Activated T-cell treated with anti-CD3 and anti-CD28 coated beads, Interleukin-2, amount 50 U/mL, for 24 hours (primary cell): ENCODE data around the gene MET.
"Not testable (repeated sequence)": the region's sequence is repeated elsewhere in the genome, so short reads cannot be mapped to it uniquely, and the experiment has no call there.

ENCODE experiments used
- DNase-seq: peaks from one replicate; pipeline ENCODE4 v3.0.0-alpha.2; 2020
- H3K27ac Mint-ChIP-seq: 2 replicates; pipeline ENCODE4 v1.8.0; 2020; ENCODE audit warnings: mild to moderate bottlenecking, mixed read lengths
- H3K27me3 Mint-ChIP-seq: 2 replicates; pipeline ENCODE4 v1.8.0; 2020; ENCODE audit warnings: mixed read lengths
- H3K36me3 Mint-ChIP-seq: 2 replicates; pipeline ENCODE4 v1.8.0; 2020; ENCODE audit warnings: low read depth, mixed read lengths
- H3K4me1 Mint-ChIP-seq: 2 replicates; pipeline ENCODE4 v1.8.0; 2020; ENCODE audit warnings: low read depth, mixed read lengths
- H3K4me3 Mint-ChIP-seq: 2 replicates; pipeline ENCODE4 v1.8.0; 2020; ENCODE audit warnings: mild to moderate bottlenecking, moderate library complexity, mixed read lengths
- H3K9me3 Mint-ChIP-seq: 2 replicates; pipeline ENCODE4 v1.8.0; 2020; ENCODE audit warnings: mixed read lengths

The MET gene

DNA sequence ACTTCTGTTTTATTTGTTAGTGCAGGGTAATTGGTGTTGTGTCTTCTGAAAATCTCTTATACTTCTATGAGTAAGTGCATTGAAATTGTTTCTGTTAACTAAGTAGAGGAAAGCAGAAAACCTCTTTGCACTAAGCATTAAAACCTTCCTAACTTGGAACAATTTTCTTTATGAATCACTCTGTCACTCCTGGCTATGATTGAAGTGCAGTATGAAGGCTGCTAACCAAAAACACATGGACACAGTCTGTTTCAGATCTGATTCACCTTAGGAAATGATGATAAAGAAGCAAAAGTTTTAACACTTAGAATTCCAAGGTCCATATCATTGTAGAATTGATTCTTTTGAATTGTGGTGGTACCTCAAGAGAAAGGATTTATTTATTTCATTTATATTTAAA, 41.9 kb downstream of the MET start:
- Mint-ChIP-seq H3K27ac (no peak overlapping the region), H3K27me3 (peaks cover 10% of the 10 kb centered on the region), H3K9me3 (no peaks in the 10 kb centered on the region), H3K36me3 (no peaks in the 10 kb centered on the region), H3K4me3 (no peak overlapping the region), H3K4me1 (peaks cover 2% of the 10 kb centered on the region)
- DNase-seq: no peak

DNA sequence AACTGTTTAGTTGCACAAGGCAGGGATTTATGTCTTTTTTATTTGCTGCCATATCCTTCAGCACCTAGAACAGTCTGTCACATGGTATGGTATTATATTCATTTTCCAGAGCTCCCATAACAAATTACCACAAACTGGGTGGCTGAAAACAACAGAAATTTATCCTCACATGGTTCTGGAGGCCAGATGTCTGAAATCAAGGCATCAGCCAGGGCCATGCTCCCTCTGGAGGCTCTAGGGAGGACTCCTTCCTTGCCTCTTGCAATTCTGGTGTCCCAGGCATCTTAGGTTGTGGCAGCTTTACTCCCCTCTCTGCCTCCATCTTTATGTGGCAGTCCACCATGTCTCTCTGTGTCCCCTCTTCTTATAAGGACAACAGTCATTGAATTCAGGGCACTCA, 43.1 kb downstream of the MET start:
- Mint-ChIP-seq H3K4me3 (no peak overlapping the region), H3K27ac (no peak overlapping the region), H3K9me3 (no peaks in the 10 kb centered on the region), H3K36me3 (no peaks in the 10 kb centered on the region), H3K4me1 (peaks cover 2% of the 10 kb centered on the region), H3K27me3 (peaks cover 10% of the 10 kb centered on the region)
- no peak for DNase-seq

- Mint-ChIP-seq H3K4me3 (no peak overlapping the region), H3K27ac (no peak overlapping the region), H3K27me3 (peaks cover 4% of the 10 kb centered on the region), H3K4me1 (no peaks in the 10 kb centered on the region), H3K9me3 (no peaks in the 10 kb centered on the region), H3K36me3 (no peaks in the 10 kb centered on the region)
- DNase-seq: no peak
Observed at GRCh38 chr7:116717137-116717536, 45.1 kb downstream of the MET start.

DNA sequence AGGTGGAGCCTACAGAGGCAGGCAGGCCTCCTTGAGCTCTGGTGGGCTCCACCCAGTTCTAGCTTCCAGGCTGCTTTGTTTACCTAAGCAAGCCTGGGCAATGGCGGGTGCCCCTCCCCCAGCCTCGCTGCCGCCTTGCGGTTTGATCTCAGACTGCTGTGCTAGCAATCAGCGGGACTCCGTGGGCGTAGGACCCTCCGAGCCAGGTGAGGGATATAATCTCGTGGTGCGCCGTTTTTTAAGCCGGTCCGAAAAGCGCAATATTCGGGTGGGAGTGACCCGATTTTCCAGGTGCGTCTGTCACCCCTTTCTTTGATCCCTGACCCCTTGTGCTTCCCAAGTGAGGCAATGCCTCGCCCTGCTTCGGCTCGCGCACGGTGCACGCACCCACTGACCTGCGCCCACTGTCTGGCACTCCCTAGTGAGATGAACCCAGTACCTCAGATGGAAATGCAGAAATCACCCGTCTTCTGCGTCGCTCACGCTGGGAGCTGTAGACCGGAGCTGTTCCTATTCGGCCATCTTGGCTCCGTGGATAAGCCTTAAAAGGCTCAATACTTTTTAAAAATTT, 52.0 kb downstream of the MET start:
- not testable (repeated sequence) for DNase-seq, H3K4me3 Mint-ChIP-seq, H3K9me3 Mint-ChIP-seq, H3K36me3 Mint-ChIP-seq, H3K27ac Mint-ChIP-seq, H3K27me3 Mint-ChIP-seq, H3K4me1 Mint-ChIP-seq

GRCh38 chr7:116724560-116725231, 52.7 kb downstream of the MET start:
- Mint-ChIP-seq H3K27me3 (peaks cover 9% of the 10 kb centered on the region), H3K4me3 (no peak overlapping the region), H3K4me1 (no peaks in the 10 kb centered on the region), H3K36me3 (no peaks in the 10 kb centered on the region), H3K9me3 (no peaks in the 10 kb centered on the region), H3K27ac (no peak overlapping the region)
- DNase-seq: no peak

DNA sequence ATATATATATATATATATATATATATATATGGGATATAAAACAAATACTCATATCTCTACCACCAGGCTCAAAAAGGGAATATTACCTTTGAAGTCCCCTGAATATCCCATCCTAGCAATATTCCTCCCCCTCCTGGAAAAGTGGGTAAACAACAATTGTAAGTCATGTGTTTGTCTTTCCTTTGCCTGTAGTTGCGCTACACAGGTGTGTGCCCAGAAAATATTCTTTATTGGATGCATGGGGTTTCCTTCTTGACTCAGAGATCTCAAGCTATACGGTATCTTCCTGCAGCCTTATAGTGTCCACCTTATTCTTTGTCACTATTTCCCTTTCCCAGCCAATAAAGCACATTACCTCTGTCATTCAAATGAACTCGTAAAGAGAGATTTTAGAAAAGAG, 54.2 kb downstream of the MET start:
- no peak overlapping the region for H3K4me3 Mint-ChIP-seq
- H3K27ac Mint-ChIP-seq: no peak overlapping the region
- H3K9me3 Mint-ChIP-seq: no peaks in the 10 kb centered on the region
- no peak for DNase-seq
- H3K27me3 Mint-ChIP-seq: peaks cover 16% of the 10 kb centered on the region
- H3K4me1 Mint-ChIP-seq: no peaks in the 10 kb centered on the region
- H3K36me3 Mint-ChIP-seq: no peaks in the 10 kb centered on the region

DNA sequence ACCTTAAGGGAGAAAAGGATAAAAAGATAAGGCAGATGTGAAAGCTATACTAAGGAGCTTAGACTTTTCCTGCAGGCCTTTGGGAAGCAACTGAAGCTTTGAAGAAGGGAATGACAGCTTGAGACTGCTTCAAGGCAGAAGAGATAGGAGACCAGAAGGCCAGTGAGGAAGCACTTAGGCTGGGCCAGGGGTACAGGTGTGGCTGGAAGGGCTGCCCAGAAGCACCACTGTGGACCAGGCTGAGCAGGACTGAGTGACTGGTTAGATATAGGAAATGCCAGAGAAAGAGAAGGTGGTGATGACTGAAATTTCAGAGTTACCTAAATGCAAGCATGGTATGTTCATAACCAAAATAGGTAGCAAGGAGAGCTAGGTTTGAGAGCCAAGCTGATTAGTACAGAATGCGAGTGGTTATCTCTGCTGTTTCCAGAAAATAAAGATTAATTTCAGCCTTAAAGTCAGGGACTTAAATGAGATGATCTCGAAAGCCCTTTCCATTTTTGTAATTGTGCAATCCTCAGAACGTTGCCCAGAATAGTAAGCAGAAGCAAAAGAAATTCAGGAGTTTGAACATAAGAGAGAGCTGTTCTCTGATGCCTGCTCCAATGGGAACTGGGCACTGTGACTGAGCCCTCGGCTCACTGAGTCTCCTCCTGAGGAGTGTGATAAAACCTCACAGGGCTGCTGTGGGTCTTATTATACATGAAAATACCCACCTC, 54.9 kb downstream of the MET start:
- peaks cover 16% of the 10 kb centered on the region for H3K27me3 Mint-ChIP-seq
- H3K4me3 Mint-ChIP-seq: no peak overlapping the region
- no peak overlapping the region for H3K27ac Mint-ChIP-seq
- DNase-seq: no peak
- H3K4me1 Mint-ChIP-seq: no peaks in the 10 kb centered on the region
- no peaks in the 10 kb centered on the region for H3K36me3 Mint-ChIP-seq
- H3K9me3 Mint-ChIP-seq: no peaks in the 10 kb centered on the region

GRCh38 chr7:116727432-116728009, 55.5 kb downstream of the MET start:
- Mint-ChIP-seq H3K4me3 (no peak overlapping the region), H3K27me3 (peaks cover 16% of the 10 kb centered on the region), H3K4me1 (no peaks in the 10 kb centered on the region), H3K9me3 (no peaks in the 10 kb centered on the region), H3K27ac (no peak overlapping the region), H3K36me3 (no peaks in the 10 kb centered on the region)
- DNase-seq: no peak

- no peak overlapping the region for H3K4me3 Mint-ChIP-seq
- no peaks in the 10 kb centered on the region for H3K9me3 Mint-ChIP-seq
- no peak for DNase-seq
- H3K36me3 Mint-ChIP-seq: no peaks in the 10 kb centered on the region
- H3K4me1 Mint-ChIP-seq: no peaks in the 10 kb centered on the region
- peaks cover 16% of the 10 kb centered on the region for H3K27me3 Mint-ChIP-seq
- no peak overlapping the region for H3K27ac Mint-ChIP-seq
Observed at GRCh38 chr7:116728413-116728812, 56.4 kb downstream of the MET start.

- Mint-ChIP-seq H3K9me3 (no peaks in the 10 kb centered on the region), H3K27me3 (peaks cover 16% of the 10 kb centered on the region), H3K27ac (no peak overlapping the region), H3K4me3 (no peak overlapping the region), H3K36me3 (no peaks in the 10 kb centered on the region), H3K4me1 (no peaks in the 10 kb centered on the region)
- DNase-seq: no peak
Observed at GRCh38 chr7:116730097-116731022, 58.4 kb downstream of the MET start.

GRCh38 chr7:116731023-116731395, 59.0 kb downstream of the MET start:
- Mint-ChIP-seq H3K27me3 (peaks cover 16% of the 10 kb centered on the region), H3K36me3 (no peaks in the 10 kb centered on the region), H3K27ac (no peak overlapping the region), H3K9me3 (no peaks in the 10 kb centered on the region), H3K4me1 (no peaks in the 10 kb centered on the region), H3K4me3 (no peak overlapping the region)
- DNase-seq: no peak

- no peaks in the 10 kb centered on the region for H3K36me3 Mint-ChIP-seq
- H3K4me1 Mint-ChIP-seq: no peaks in the 10 kb centered on the region
- no peak overlapping the region for H3K4me3 Mint-ChIP-seq
- H3K9me3 Mint-ChIP-seq: no peaks in the 10 kb centered on the region
- H3K27ac Mint-ChIP-seq: no peak overlapping the region
- DNase-seq: no peak
- H3K27me3 Mint-ChIP-seq: peaks cover 12% of the 10 kb centered on the region
Observed at GRCh38 chr7:116731445-116732335, 59.7 kb downstream of the MET start.

GRCh38 chr7:116732788-116733694, 61.0 kb downstream of the MET start:
- DNase-seq: no peak
- H3K4me1 Mint-ChIP-seq: no peaks in the 10 kb centered on the region
- H3K9me3 Mint-ChIP-seq: no peaks in the 10 kb centered on the region
- H3K4me3 Mint-ChIP-seq: no peak overlapping the region
- H3K27me3 Mint-ChIP-seq: peaks cover 10% of the 10 kb centered on the region
- no peak overlapping the region for H3K27ac Mint-ChIP-seq
- H3K36me3 Mint-ChIP-seq: no peaks in the 10 kb centered on the region
